ENCODE data around the gene PRR5L.

Gene PRR5L

DNA sequence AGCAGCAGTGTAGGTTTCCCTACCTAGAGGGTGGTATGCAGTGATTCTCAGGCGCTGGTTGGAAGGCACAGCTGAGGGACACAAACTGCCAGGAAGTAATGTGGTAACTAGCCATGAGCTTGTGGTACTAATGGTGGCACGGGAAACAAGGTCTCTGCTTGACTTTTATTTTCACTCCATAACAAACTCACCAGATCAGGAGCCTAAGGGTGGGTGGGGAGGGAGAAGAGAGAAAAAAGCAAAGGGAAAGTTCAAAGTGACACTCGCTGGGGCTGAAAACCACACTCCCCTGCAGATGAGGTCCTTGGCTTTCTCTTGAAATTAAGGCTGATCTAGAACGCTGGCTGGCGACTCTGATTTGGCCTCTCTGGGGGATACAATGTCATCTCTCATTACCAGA is 192.0 kb downstream of the PRR5L start:
- Histone ChIP-seq H3K36me3 (ENCODE audit: control insufficient read depth in 1 of 2, insufficient read depth in 2 of 2, low read length in 2 of 2) (peaks cover 20 to 39% of the 10 kb centered on the region in 2 experiments), H2BK12ac (ENCODE audit: low read length) (no peak overlapping the region), H2AFZ (ENCODE audit: insufficient read depth, low read length, poor library complexity) (no peak overlapping the region), H3K14ac (ENCODE audit: low read length) (no peak overlapping the region), H3K79me1 (ENCODE audit: low read length) (no peaks in the 10 kb centered on the region), H3K27me3 (ENCODE audit: insufficient read depth, low read length) (no peaks in the 10 kb centered on the region), H3K79me2 (ENCODE audit: control insufficient read depth, insufficient read depth, low read length, poor library complexity) (no peaks in the 10 kb centered on the region), H4K91ac (ENCODE audit: low read depth, low read length) (no peak overlapping the region), H4K12ac (ENCODE audit: low read depth, low read length) (no peak overlapping the region), H3K4ac (ENCODE audit: low read depth, low read length) (no peak overlapping the region), H3K4me3 (ENCODE audit: low read depth, low read length) (no peak overlapping the region), H3K9me3 (ENCODE audit: insufficient read depth, low read depth, low read length) (no peaks in the 10 kb centered on the region), H3K4me2 (ENCODE audit: low read length) (no peak overlapping the region), H3K18ac (ENCODE audit: low read length) (no peak overlapping the region), H2BK120ac (ENCODE audit: insufficient read depth, low read length, poor library complexity) (no peak overlapping the region), H2AK5ac (ENCODE audit: low read length) (no peak overlapping the region), H4K8ac (ENCODE audit: low read depth, low read length) (no peak overlapping the region), H3K9ac (ENCODE audit: low read length) (no peak overlapping the region), H2BK5ac (ENCODE audit: low read depth, low read length, poor library complexity) (no peak overlapping the region), H3K4me1 (ENCODE audit: control insufficient read depth in 1 of 2, insufficient read depth in 2 of 2, low read length in 2 of 2) (no peaks in the 10 kb centered on the region), H3K27ac (ENCODE audit: low read depth, low read length) (no peak overlapping the region), H3K23ac (ENCODE audit: low read length) (no peak overlapping the region)
- no CpG with 5 or more reads among the region's 5 CpGs for WGBS (ENCODE audit: extremely low coverage, insufficient coverage, insufficient read length)
- DNase-seq: no peak

GRCh38 chr11:36490026-36490806 is 194.1 kb downstream of the PRR5L start:
- Histone ChIP-seq H3K18ac (ENCODE audit: low read length) (no peak overlapping the region), H3K23ac (ENCODE audit: low read length) (no peak overlapping the region), H2AFZ (ENCODE audit: insufficient read depth, low read length, poor library complexity) (no peak overlapping the region), H3K27ac (ENCODE audit: low read depth, low read length) (no peak overlapping the region), H2BK5ac (ENCODE audit: low read depth, low read length, poor library complexity) (no peak overlapping the region), H3K4me2 (ENCODE audit: low read length) (no peak overlapping the region), H4K8ac (ENCODE audit: low read depth, low read length) (no peak overlapping the region), H3K36me3 (ENCODE audit: control insufficient read depth in 1 of 2, insufficient read depth in 2 of 2, low read length in 2 of 2) (peaks cover 17 to 38% of the 10 kb centered on the region in 2 experiments), H3K14ac (ENCODE audit: low read length) (no peak overlapping the region), H3K4me1 (ENCODE audit: control insufficient read depth in 1 of 2, insufficient read depth in 2 of 2, low read length in 2 of 2) (no peaks in the 10 kb centered on the region), H3K9me3 (ENCODE audit: insufficient read depth, low read depth, low read length) (no peaks in the 10 kb centered on the region), H2BK12ac (ENCODE audit: low read length) (no peak overlapping the region), H3K4ac (ENCODE audit: low read depth, low read length) (no peak overlapping the region), H3K27me3 (ENCODE audit: insufficient read depth, low read length) (no peaks in the 10 kb centered on the region), H3K9ac (ENCODE audit: low read length) (no peak overlapping the region), H3K79me2 (ENCODE audit: control insufficient read depth, insufficient read depth, low read length, poor library complexity) (no peaks in the 10 kb centered on the region), H4K12ac (ENCODE audit: low read depth, low read length) (no peak overlapping the region), H2AK5ac (ENCODE audit: low read length) (no peak overlapping the region), H3K79me1 (ENCODE audit: low read length) (no peaks in the 10 kb centered on the region), H2BK120ac (ENCODE audit: insufficient read depth, low read length, poor library complexity) (no peak overlapping the region), H3K4me3 (ENCODE audit: low read depth, low read length) (no peak overlapping the region), H4K91ac (ENCODE audit: low read depth, low read length) (no peak overlapping the region)
- no peak for DNase-seq
- no CpG with 5 or more reads among the region's 16 CpGs for WGBS (ENCODE audit: extremely low coverage, insufficient coverage, insufficient read length)

DNA sequence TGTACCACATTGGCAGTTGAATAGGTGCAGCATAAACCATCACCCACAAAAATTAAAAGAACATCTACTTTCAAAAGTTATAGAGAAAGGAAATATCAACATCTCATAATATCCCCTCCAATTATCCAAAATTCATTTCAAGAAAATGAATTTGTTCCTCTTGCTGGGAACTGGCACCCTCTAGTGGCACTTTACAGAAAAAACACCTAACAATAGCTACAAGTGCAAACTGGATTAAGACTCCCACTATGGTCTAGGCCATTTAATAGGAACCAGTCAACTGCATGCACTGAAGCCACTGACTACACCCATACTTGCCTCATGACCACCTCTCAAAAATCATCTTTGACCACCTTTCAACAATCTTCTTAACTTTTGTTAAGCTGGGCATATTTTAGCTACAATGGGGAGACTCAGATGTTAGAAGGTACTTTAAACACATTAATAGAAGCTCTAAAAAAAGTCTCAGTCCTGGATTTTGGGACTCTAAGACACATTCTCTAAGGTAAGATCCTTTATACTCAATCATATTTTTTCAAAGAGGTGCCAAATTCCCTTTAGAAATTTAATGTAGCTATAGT is 196.7 kb downstream of the PRR5L start:
- no peak overlapping the region for H4K91ac ChIP-seq (ENCODE audit: low read depth, low read length)
- H2BK5ac ChIP-seq (ENCODE audit: low read depth, low read length, poor library complexity): no peak overlapping the region
- H3K79me2 ChIP-seq (ENCODE audit: control insufficient read depth, insufficient read depth, low read length, poor library complexity): no peaks in the 10 kb centered on the region
- no peak overlapping the region for H4K8ac ChIP-seq (ENCODE audit: low read depth, low read length)
- peak in 1 of 2 donors; percentile 65 for DNase-seq
- no peak overlapping the region for H2BK120ac ChIP-seq (ENCODE audit: insufficient read depth, low read length, poor library complexity)
- no peak overlapping the region for H3K4ac ChIP-seq (ENCODE audit: low read depth, low read length)
- no peak overlapping the region for H2BK12ac ChIP-seq (ENCODE audit: low read length)
- no peak overlapping the region for H3K18ac ChIP-seq (ENCODE audit: low read length)
- H4K12ac ChIP-seq (ENCODE audit: low read depth, low read length): no peak overlapping the region
- H2AK5ac ChIP-seq (ENCODE audit: low read length): no peak overlapping the region
- H3K36me3 ChIP-seq (ENCODE audit: control insufficient read depth in 1 of 2, insufficient read depth in 2 of 2, low read length in 2 of 2): peaks cover 15 to 32% of the 10 kb centered on the region in 2 experiments
- no peak overlapping the region for H3K23ac ChIP-seq (ENCODE audit: low read length)
- no peak overlapping the region for H3K14ac ChIP-seq (ENCODE audit: low read length)
- no peaks in the 10 kb centered on the region for H3K4me1 ChIP-seq (ENCODE audit: control insufficient read depth in 1 of 2, insufficient read depth in 2 of 2, low read length in 2 of 2)
- H3K27me3 ChIP-seq (ENCODE audit: insufficient read depth, low read length): no peaks in the 10 kb centered on the region
- no peaks in the 10 kb centered on the region for H3K79me1 ChIP-seq (ENCODE audit: low read length)
- no peak overlapping the region for H3K4me3 ChIP-seq (ENCODE audit: low read depth, low read length)
- H3K9me3 ChIP-seq (ENCODE audit: insufficient read depth, low read depth, low read length): no peaks in the 10 kb centered on the region
- no peak overlapping the region for H3K4me2 ChIP-seq (ENCODE audit: low read length)
- H3K9ac ChIP-seq (ENCODE audit: low read length): no peak overlapping the region
- H2AFZ ChIP-seq (ENCODE audit: insufficient read depth, low read length, poor library complexity): no peak overlapping the region
- H3K27ac ChIP-seq (ENCODE audit: low read depth, low read length): no peak overlapping the region

DNA sequence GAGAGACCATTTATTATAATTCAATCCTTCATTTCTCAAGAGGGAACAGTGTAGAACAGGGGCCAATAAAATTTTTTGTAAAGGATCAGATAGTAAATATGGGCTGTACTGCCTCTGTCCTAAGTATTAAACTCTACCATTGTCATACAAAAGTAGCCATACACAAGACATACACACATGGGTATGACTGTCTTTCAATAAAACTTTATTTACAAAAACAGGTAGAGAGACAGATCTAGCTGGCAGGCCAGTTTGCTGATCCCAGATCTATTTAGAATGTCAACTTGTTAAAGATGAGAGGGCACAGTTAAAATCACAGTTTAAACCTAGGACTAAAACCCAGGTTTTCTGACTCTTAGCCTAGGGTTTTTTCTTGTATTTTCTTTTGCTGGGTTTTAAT is 197.2 kb downstream of the PRR5L start:
- H2AFZ ChIP-seq (ENCODE audit: insufficient read depth, low read length, poor library complexity): no peak overlapping the region
- H3K36me3 ChIP-seq (ENCODE audit: control insufficient read depth in 1 of 2, insufficient read depth in 2 of 2, low read length in 2 of 2): peaks cover 18 to 31% of the 10 kb centered on the region in 2 experiments
- no peak overlapping the region for H2BK12ac ChIP-seq (ENCODE audit: low read length)
- no peak overlapping the region for H2AK5ac ChIP-seq (ENCODE audit: low read length)
- no peaks in the 10 kb centered on the region for H3K4me1 ChIP-seq (ENCODE audit: control insufficient read depth in 1 of 2, insufficient read depth in 2 of 2, low read length in 2 of 2)
- no peaks in the 10 kb centered on the region for H3K79me1 ChIP-seq (ENCODE audit: low read length)
- no peak overlapping the region for H2BK5ac ChIP-seq (ENCODE audit: low read depth, low read length, poor library complexity)
- no peak overlapping the region for H3K4ac ChIP-seq (ENCODE audit: low read depth, low read length)
- no peak overlapping the region for H3K18ac ChIP-seq (ENCODE audit: low read length)
- no peak for DNase-seq
- H3K27me3 ChIP-seq (ENCODE audit: insufficient read depth, low read length): no peaks in the 10 kb centered on the region
- no peak overlapping the region for H4K12ac ChIP-seq (ENCODE audit: low read depth, low read length)
- H3K9ac ChIP-seq (ENCODE audit: low read length): no peak overlapping the region
- H4K8ac ChIP-seq (ENCODE audit: low read depth, low read length): no peak overlapping the region
- no peak overlapping the region for H4K91ac ChIP-seq (ENCODE audit: low read depth, low read length)
- H3K27ac ChIP-seq (ENCODE audit: low read depth, low read length): no peak overlapping the region
- H2BK120ac ChIP-seq (ENCODE audit: insufficient read depth, low read length, poor library complexity): no peak overlapping the region
- no peak overlapping the region for H3K14ac ChIP-seq (ENCODE audit: low read length)
- H3K9me3 ChIP-seq (ENCODE audit: insufficient read depth, low read depth, low read length): no peaks in the 10 kb centered on the region
- H3K4me2 ChIP-seq (ENCODE audit: low read length): no peak overlapping the region
- no peak overlapping the region for H3K23ac ChIP-seq (ENCODE audit: low read length)
- no peak overlapping the region for H3K4me3 ChIP-seq (ENCODE audit: low read depth, low read length)
- H3K79me2 ChIP-seq (ENCODE audit: control insufficient read depth, insufficient read depth, low read length, poor library complexity): no peaks in the 10 kb centered on the region

Data from trophoblast cell (in vitro differentiated cells and primary cell).